Osteocyte (in vitro differentiated cells): ENCODE data around the gene COL4A2. TPM values are rescaled to one million over a fixed set of nuclear protein-coding genes. Genes with fewer than 3 reads are reported as not detected.

Experiments
- DNase-seq: peaks from one replicate; pipeline ENCODE4 v3.0.0; 2021; ENCODE audit warnings: mixed read lengths; ENCODE audit not compliant: unreplicated experiment; ENCODE audit errors: extremely low spot score
- H3K27ac Mint-ChIP-seq: one replicate; pipeline ENCODE4 v1.8.0; 2021; ENCODE audit warnings: mild to moderate bottlenecking, mixed read lengths; ENCODE audit not compliant: unreplicated experiment
- H3K27me3 Mint-ChIP-seq: one replicate; pipeline ENCODE4 v1.8.0; 2021; ENCODE audit warnings: mixed read lengths; ENCODE audit not compliant: unreplicated experiment
- H3K36me3 Mint-ChIP-seq: one replicate; pipeline ENCODE4 v1.8.0; 2021; ENCODE audit warnings: mixed read lengths; ENCODE audit not compliant: unreplicated experiment
- H3K4me1 Mint-ChIP-seq: one replicate; pipeline ENCODE4 v1.8.0; 2021; ENCODE audit warnings: mixed read lengths; ENCODE audit not compliant: unreplicated experiment
- H3K4me3 Mint-ChIP-seq: one replicate; pipeline ENCODE4 v1.8.0; 2021; ENCODE audit warnings: mild to moderate bottlenecking, moderate library complexity, mixed read lengths; ENCODE audit not compliant: unreplicated experiment
- H3K9me3 Mint-ChIP-seq: one replicate; pipeline ENCODE4 v1.8.0; 2021; ENCODE audit warnings: mixed read lengths; ENCODE audit not compliant: unreplicated experiment
- total RNA-seq: library from RNA; stranded (reverse); gene quantifications from 2 replicates; pipeline ENCODE4 v1.2.1, GENCODE V29; 2021
- TF ChIP-seq, protein P1 (sequence below): fragments of 200-600 bp; sonication (generic); IDR thresholded peaks from 2 replicates; pipeline ENCODE4 v1.5.0; 2021; ENCODE audit warnings: antibody characterized with exemption, mild to moderate bottlenecking, moderate library complexity

COL4A2 gene
- total RNA-seq, 1 donor from 2014 or later, result 2,001 TPM

DNA sequence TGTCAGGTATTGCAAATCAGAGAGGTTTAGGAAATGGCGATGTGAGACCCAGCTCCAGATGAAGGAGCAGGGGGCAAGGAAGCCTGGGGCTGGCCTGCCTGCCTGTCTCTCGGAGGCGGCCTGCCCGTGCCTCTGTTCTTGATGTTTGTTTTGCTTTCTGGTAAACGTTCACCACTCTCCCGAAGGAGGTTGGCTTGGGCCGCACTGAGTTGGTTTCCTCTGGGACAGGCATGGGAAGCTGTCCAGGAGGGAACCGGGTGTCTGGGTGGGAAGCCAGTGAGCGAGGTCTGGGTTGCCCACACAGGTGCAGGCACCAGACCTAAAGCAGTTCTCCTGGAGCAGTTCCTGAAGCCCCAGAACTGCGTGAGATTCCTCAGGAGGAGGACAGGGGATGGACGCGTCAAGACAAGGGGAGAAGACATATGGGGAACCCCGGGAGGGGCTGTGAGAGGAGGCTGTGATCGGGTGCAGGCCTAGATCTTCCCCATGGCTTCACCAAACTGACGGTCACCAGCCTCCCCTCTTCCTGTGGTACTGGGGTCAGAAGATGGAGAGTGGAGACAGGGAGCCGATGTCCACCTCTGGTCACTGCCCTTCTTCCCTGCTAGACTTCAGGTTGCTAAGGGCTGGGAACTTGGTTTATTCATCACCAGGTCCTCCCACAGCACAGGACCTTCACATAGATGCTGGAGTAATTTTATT, 15.2 kb downstream of the COL4A2 start:
- TF ChIP-seq, protein P1, sequence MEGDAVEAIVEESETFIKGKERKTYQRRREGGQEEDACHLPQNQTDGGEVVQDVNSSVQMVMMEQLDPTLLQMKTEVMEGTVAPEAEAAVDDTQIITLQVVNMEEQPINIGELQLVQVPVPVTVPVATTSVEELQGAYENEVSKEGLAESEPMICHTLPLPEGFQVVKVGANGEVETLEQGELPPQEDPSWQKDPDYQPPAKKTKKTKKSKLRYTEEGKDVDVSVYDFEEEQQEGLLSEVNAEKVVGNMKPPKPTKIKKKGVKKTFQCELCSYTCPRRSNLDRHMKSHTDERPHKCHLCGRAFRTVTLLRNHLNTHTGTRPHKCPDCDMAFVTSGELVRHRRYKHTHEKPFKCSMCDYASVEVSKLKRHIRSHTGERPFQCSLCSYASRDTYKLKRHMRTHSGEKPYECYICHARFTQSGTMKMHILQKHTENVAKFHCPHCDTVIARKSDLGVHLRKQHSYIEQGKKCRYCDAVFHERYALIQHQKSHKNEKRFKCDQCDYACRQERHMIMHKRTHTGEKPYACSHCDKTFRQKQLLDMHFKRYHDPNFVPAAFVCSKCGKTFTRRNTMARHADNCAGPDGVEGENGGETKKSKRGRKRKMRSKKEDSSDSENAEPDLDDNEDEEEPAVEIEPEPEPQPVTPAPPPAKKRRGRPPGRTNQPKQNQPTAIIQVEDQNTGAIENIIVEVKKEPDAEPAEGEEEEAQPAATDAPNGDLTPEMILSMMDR, result no peak
- Mint-ChIP-seq H3K4me3 (peak overlapping the region; percentile 12), H3K4me1 (peaks cover 97% of the 10 kb centered on the region), H3K9me3 (no peaks in the 10 kb centered on the region), H3K27ac (peak overlapping the region; percentile 97), H3K27me3 (no peaks in the 10 kb centered on the region), H3K36me3 (peaks cover 39% of the 10 kb centered on the region)
- no peak for DNase-seq

DNA sequence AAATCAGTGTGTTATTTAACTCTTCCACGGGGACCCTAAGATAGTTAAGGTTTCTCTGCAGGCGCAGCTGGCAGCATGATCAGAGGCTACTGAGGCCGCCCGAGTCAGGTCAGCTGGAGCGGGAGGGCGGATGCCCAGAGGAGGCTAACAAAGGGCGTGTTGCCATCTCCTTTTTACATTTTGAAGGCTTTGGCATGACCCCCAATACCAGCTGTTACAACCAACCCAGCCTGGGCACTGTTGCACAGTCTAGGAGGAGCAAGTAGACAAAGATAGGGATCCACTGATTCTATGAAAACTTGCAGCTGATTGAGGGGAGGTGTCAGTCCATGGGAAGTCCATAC, 15.7 kb downstream of the COL4A2 start:
- TF ChIP-seq, protein P1, result no peak
- peak overlapping the region; percentile 97 for H3K27ac Mint-ChIP-seq
- H3K36me3 Mint-ChIP-seq, result peaks cover 35% of the 10 kb centered on the region
- H3K27me3 Mint-ChIP-seq, result no peaks in the 10 kb centered on the region
- H3K9me3 Mint-ChIP-seq, result no peaks in the 10 kb centered on the region
- H3K4me3 Mint-ChIP-seq, result no peak overlapping the region
- no peak for DNase-seq
- peaks cover 98% of the 10 kb centered on the region for H3K4me1 Mint-ChIP-seq

DNA sequence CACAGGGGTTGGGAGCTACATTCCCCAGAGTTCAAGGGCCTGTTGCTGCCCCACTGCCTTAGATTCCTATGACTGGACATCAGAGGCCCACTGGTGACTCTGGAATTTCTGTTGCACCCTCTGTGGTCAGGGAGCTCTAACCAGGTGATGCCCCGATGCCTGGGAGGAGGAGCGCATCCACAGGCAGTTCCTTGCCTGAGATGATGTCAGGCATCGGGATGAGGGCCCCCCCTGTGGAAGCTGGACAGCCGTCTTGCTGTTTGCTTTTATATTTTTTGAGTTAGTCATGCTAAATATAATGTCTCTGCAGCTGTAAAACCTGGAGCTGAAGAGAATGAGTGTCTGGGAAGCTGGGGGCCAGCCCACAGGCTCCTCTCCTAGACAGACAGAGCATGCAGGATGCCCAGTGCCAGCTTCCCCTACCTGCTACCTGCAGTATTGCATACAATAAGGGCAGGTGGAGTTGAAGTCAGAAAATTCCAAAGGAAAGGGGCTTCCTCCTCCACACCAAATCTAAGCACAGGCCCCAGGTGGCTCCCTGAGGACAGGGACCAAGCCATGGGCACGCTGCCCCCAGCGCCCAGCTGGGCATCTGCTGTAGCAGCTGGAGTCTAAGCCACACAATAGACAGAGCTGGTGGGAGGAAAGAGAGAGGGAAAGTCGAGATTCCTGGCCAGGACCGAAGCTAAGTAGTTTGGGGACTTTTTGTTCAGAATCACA, 16.2 kb downstream of the COL4A2 start:
- Mint-ChIP-seq H3K36me3 (peaks cover 31% of the 10 kb centered on the region), H3K4me1 (peaks cover 98% of the 10 kb centered on the region), H3K4me3 (peak overlapping the region; percentile 22), H3K9me3 (no peaks in the 10 kb centered on the region), H3K27ac (peak overlapping the region; percentile 97), H3K27me3 (no peaks in the 10 kb centered on the region)
- DNase-seq, result no peak
- TF ChIP-seq, protein P1, result peak; percentile 30

DNA sequence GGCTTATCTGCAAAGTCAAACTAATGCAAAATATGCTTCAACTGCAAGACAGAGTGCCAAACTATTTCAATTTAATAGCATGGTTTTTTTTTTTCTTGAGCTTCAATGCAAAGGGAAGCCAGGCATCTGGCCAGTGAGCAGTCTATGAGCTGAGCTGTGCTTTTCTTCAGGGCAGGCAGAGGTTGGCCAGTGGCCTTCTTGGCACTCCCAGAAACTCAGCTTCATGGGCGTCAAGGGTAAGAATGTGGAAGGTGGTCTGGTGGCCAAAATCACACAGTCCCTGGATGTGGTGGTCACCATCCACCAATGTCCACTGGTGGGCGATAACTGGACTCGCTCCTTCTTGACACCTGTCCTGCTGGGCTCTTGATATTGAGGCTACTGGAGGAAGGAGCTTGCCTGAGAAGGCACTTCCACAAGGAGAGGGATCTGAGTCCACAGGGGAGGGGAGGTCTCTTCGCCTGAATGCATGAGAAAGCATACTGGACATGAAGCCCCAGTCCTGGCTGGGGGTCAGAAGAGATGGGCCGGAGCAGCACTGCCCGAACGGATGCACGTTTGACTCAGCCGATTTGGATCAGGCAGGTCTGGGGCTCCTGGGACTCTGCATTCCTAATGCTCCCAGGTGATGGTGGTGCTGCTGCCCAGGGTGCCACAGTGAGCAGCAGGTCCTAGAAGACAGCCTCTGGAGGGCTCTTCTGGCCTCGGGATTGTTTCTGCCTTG, 17.1 kb downstream of the COL4A2 start:
- Mint-ChIP-seq H3K4me1 (peaks cover 98% of the 10 kb centered on the region), H3K27me3 (no peaks in the 10 kb centered on the region), H3K9me3 (no peaks in the 10 kb centered on the region)

More for the DNA sequence above, 17.1 kb downstream of the COL4A2 start:
- Mint-ChIP-seq H3K27ac (peak overlapping the region; percentile 97), H3K36me3 (peaks cover 28% of the 10 kb centered on the region), H3K4me3 (no peak overlapping the region)
- DNase-seq, result no peak
- TF ChIP-seq, protein P1, result no peak
